K562 (cell line): ENCODE measurements around the gene MED13L. TPM values are rescaled to one million over a fixed set of nuclear protein-coding genes. Genes with fewer than 3 reads are reported as not detected.

Experiments used
- ATAC-seq: fragments of 200-7000 bp; cut with Tn5 transposase; 3 replicates; pipeline ENCODE4 v1.9.1; 2020; ENCODE audit warnings: moderate library complexity
- BruUV-seq: library from RNA; stranded (reverse); fragments of 400-500 nt; replicated peaks from 2 replicates; lab custom pipeline; 2021; lab: Mats Ljungman, UMichigan
- CTCF ChIA-PET: fragments of 300-600 bp; formaldehyde crosslinking; extraction: SDS; loops from one replicate; lab custom pipeline; 2021; ENCODE audit warnings: low intra/inter-chr PET ratio; lab: Yijun Ruan, JAX
- POLR2A ChIA-PET: fragments of 300-600, 350-650 bp; sonication (Branson Sonifier 250); formaldehyde crosslinking; extraction: SDS; loops from one replicate; lab custom pipeline; 2021; ENCODE audit warnings: antibody characterized with exemption, inconsistent platforms; lab: Yijun Ruan, JAX
- DNase-seq, 4 experiments: peaks; one replicate each; pipeline versions ENCODE4 v3.0.0 to v3.0.0-alpha.2; 2011 to 2018; ENCODE audit warnings: low spot score in 3 of 4, mixed read lengths in 3 of 4; ENCODE audit errors: extremely low read depth in 1 of 4
- FAIRE-seq: peaks from 2 replicates; lab custom pipeline; 2011; peaks lifted over from hg19 to GRCh38; lab: Jason Lieb, UNC
- H2AFZ ChIP-seq: 2 replicates; pipeline ENCODE4 v1.6.0; 2011; ENCODE audit warnings: low read depth, low read length, control low read depth, inconsistent platforms
- H3K27ac ChIP-seq: fragments of 200-600 bp; 3 replicates; pipeline ENCODE4 v1.8.0; 2011; ENCODE audit warnings: low read depth, mild to moderate bottlenecking, control low read depth, inconsistent platforms, low read length, moderate library complexity, mixed read lengths; ENCODE audit errors: extremely low read depth
- H3K27me3 ChIP-seq, 2 experiments: fragments of 300-600 bp in 1 of 2; 2 replicates in 1 of 2; 3 replicates in 1 of 2; pipeline versions ENCODE4 v1.6.0 to v1.8.0; 2011; ENCODE audit warnings: inconsistent platforms in 2 of 2, low read length in 2 of 2, mild to moderate bottlenecking in 1 of 2, mixed read lengths in 1 of 2, moderate library complexity in 1 of 2; ENCODE audit not compliant: control insufficient read depth in 2 of 2, insufficient read depth in 2 of 2
- H3K36me3 ChIP-seq: fragments of 300-600 bp; 3 replicates; pipeline ENCODE4 v1.8.0; 2011; ENCODE audit warnings: mild to moderate bottlenecking, low read length, inconsistent platforms; ENCODE audit not compliant: control insufficient read depth, insufficient read depth
- H3K4me1 ChIP-seq, 2 experiments: fragments of 200-600 bp in 1 of 2; replicated peaks in 1 of 2; 2 replicates in 1 of 2; 3 replicates in 1 of 2; pipeline versions ENCODE4 v1.5.1 to v1.8.0; 2011; ENCODE audit warnings: inconsistent platforms in 2 of 2, low read length in 2 of 2, mild to moderate bottlenecking in 1 of 2, mixed read lengths in 1 of 2, moderate library complexity in 1 of 2; ENCODE audit not compliant: control insufficient read depth in 2 of 2, insufficient read depth in 2 of 2
- H3K4me2 ChIP-seq: 2 replicates; pipeline ENCODE4 v1.6.1; 2011; ENCODE audit warnings: low read length, control low read depth, inconsistent platforms, mixed read lengths; ENCODE audit not compliant: insufficient read depth
- H3K4me3 ChIP-seq: fragments of 200-600 bp; sonication (generic), shearing (Covaris generic); 2 replicates; pipeline ENCODE4 v1.5.1; 2016; ENCODE audit warnings: control low read depth, inconsistent platforms
- H3K79me2 ChIP-seq: fragments of 200-600 bp; 3 replicates; pipeline ENCODE4 v1.8.0; 2011; ENCODE audit warnings: low read length, inconsistent platforms; ENCODE audit not compliant: control insufficient read depth, insufficient read depth
- H3K9ac ChIP-seq, 2 experiments: 2 replicates each; pipeline versions ENCODE4 v1.6.0 to v1.6.1; 2011; ENCODE audit warnings: low read depth in 2 of 2, low read length in 2 of 2, control low read depth in 1 of 2, inconsistent platforms in 1 of 2, mild to moderate bottlenecking in 1 of 2, mixed read lengths in 1 of 2; ENCODE audit not compliant: insufficient read depth in 1 of 2
- H3K9me1 ChIP-seq: one replicate; pipeline ENCODE4 v1.6.0; 2011; ENCODE audit warnings: inconsistent platforms, mild to moderate bottlenecking, low read length, moderate library complexity; ENCODE audit not compliant: control insufficient read depth, insufficient read depth
- H3K9me3 ChIP-seq: replicated peaks from 2 replicates; pipeline ENCODE4 v1.5.1; 2011; ENCODE audit warnings: low read depth, low read length, inconsistent platforms; ENCODE audit not compliant: control insufficient read depth, insufficient read depth
- H4K20me1 ChIP-seq: replicated peaks from 2 replicates; pipeline ENCODE4 v1.6.1; 2011; ENCODE audit warnings: low read length, inconsistent platforms, mixed read lengths; ENCODE audit not compliant: control insufficient read depth, insufficient read depth
- EWSR1 ChIP-seq: fragments of 450-650 bp; IDR thresholded peaks from 2 replicates; pipeline ENCODE4 v1.6.1; 2018; ENCODE audit warnings: borderline replicate concordance, mild to moderate bottlenecking, low read depth, moderate library complexity; ENCODE audit not compliant: partially characterized antibody
- FOXA3 ChIP-seq, 2 experiments: fragments of 450-650 bp in 1 of 2; sonication (generic) in 1 of 2; formaldehyde crosslinking; IDR thresholded peaks in 1 of 2; conservative IDR thresholded peaks in 1 of 2; 2 replicates each; pipeline versions ENCODE4 v1.4.0 to v1.8.0; 2020 to 2022; ENCODE audit warnings: mild to moderate bottlenecking in 2 of 2, missing genetic modification reagents in 1 of 2
- POLR2AphosphoS5 ChIP-seq: IDR thresholded peaks from 2 replicates; pipeline ENCODE4 v1.6.1; 2011; ENCODE audit warnings: mild to moderate bottlenecking, low read depth, low read length, moderate library complexity; ENCODE audit not compliant: control insufficient read depth, insufficient read depth
- WHSC1 ChIP-seq: IDR thresholded peaks from one replicate; pipeline ENCODE4 v1.6.1; 2012; ENCODE audit warnings: low read length, control low read depth, inconsistent platforms
- ZNF224 ChIP-seq: sonication (generic); formaldehyde crosslinking; IDR thresholded peaks from 2 replicates; pipeline ENCODE4 v1.8.0; 2022; ENCODE audit warnings: mild to moderate bottlenecking, missing genetic modification reagents
- WGBS: fragments of 100-300 bp; shearing (Covaris generic); methylation state at CpG from one replicate; pipeline ENCODE4 v1.1.6; 2016; ENCODE audit warnings: low coverage, mixed read lengths; ENCODE audit not compliant: insufficient coverage; ENCODE audit errors: missing lambda C conversion rate; 5-methylcytosine and 5-hydroxymethylcytosine counted together
- in situ Hi-C: fragments of 300-500 bp; cut with MboI; formaldehyde crosslinking; loops from 4 replicates; pipeline ENCODE4 v1.15.0; 2018; ENCODE audit warnings: inconsistent platforms, mixed read lengths
- intact Hi-C: fragments of 100-400 bp; cut with micrococcal nuclease; formaldehyde crosslinking; loops from 2 replicates; pipeline ENCODE4 v1.14.2; 2022
- polyA plus RNA-seq, 8 experiments: library from polyadenylated mRNA; depleted of rRNA in 4 of 8; stranded (reverse) in 5 of 8; unstranded in 3 of 8; fragments of >200 nt; fragmentation: Nextera tagmentation in 2 of 8; fragmentation: Illumina TruSeq in 1 of 8; extraction: Ambion mirVana in 2 of 8; extraction: Trizol in 1 of 8; gene quantifications; 2 replicates each; pipeline versions ENCODE4 v1.2.1 to v1.2.3, GENCODE V29; 2011 to 2014; ENCODE audit warnings: inconsistent platforms in 1 of 8, missing spikeins in 1 of 8
- total RNA-seq, 7 experiments: library from RNA; depleted of rRNA in 6 of 7; stranded (reverse); fragments of >200 nt in 6 of 7; fragmentation: Illumina TruSeq in 2 of 7; extraction: Trizol in 2 of 7; gene quantifications; 2 replicates each; pipeline versions ENCODE4 v1.2.1 to v1.2.3, GENCODE V29; 2011 to 2021; ENCODE audit warnings: low replicate concordance in 1 of 7
- TF ChIP-seq, protein P1 (sequence below): IDR thresholded peaks from 2 replicates; pipeline ENCODE4 v1.6.1; 2014; ENCODE audit warnings: antibody characterized with exemption
- TF ChIP-seq, protein P2 (sequence below), 2 experiments: fragments of 450-650 bp in 1 of 2; sonication (generic) in 1 of 2; formaldehyde crosslinking in 1 of 2; IDR thresholded peaks; 2 replicates each; pipeline versions ENCODE4 v1.7.1 to v1.9.0; 2016 to 2022; ENCODE audit warnings: inconsistent platforms in 1 of 2, mild to moderate bottlenecking in 1 of 2, missing genetic modification reagents in 1 of 2

MED13L gene
- total and polyA plus RNA-seq, 9 of the 15 experiments (the other 6 are each of a cell fraction or from before 2014, with no cell fraction given), result 13.4 to 90.3 (median 36.9) TPM

DNA sequence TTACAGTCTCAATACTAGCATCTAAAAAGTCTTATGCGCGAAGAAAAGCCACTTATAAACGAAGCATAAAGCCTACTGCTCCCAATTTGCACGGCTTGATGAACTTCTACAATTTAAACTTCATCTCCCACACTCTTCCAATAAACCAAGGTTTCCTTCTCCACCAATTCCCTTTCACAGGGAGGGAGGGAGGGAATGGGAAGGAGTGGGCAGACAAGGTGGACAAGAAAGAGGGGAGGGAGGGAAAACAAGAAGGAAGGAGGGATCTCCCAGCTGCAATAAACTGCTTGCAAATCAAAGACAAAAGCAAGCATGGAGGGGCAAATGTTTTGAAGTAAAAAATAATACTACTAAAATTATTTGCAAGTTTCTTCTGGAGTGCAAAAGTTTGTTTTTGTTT lies 64.5 kb downstream of the MED13L start:
- H3K9me1 ChIP-seq, result peaks cover 2% of the 10 kb centered on the region
- no TSS peak for BruUV-seq
- 68% methylated on average over 4 of the region's 4 CpGs for WGBS
- intact Hi-C loops, result no loop called here
- TF ChIP-seq, protein P1, sequence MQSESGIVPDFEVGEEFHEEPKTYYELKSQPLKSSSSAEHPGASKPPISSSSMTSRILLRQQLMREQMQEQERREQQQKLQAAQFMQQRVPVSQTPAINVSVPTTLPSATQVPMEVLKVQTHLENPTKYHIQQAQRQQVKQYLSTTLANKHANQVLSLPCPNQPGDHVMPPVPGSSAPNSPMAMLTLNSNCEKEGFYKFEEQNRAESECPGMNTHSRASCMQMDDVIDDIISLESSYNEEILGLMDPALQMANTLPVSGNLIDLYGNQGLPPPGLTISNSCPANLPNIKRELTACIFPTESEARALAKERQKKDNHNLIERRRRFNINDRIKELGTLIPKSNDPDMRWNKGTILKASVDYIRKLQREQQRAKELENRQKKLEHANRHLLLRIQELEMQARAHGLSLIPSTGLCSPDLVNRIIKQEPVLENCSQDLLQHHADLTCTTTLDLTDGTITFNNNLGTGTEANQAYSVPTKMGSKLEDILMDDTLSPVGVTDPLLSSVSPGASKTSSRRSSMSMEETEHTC, result no peak
- no peak for TF ChIP-seq WHSC1
- TF ChIP-seq EWSR1, result no peak
- TF ChIP-seq FOXA3 (CRISPR knock-in tag; conservative IDR thresholded peaks at IDR 0.05 in 1 of 2, IDR thresholded peaks at IDR 0.05 in 1 of 2), result no peak
- no peak for TF ChIP-seq ZNF224 (CRISPR knock-in tag)
- TF ChIP-seq, protein P2, sequence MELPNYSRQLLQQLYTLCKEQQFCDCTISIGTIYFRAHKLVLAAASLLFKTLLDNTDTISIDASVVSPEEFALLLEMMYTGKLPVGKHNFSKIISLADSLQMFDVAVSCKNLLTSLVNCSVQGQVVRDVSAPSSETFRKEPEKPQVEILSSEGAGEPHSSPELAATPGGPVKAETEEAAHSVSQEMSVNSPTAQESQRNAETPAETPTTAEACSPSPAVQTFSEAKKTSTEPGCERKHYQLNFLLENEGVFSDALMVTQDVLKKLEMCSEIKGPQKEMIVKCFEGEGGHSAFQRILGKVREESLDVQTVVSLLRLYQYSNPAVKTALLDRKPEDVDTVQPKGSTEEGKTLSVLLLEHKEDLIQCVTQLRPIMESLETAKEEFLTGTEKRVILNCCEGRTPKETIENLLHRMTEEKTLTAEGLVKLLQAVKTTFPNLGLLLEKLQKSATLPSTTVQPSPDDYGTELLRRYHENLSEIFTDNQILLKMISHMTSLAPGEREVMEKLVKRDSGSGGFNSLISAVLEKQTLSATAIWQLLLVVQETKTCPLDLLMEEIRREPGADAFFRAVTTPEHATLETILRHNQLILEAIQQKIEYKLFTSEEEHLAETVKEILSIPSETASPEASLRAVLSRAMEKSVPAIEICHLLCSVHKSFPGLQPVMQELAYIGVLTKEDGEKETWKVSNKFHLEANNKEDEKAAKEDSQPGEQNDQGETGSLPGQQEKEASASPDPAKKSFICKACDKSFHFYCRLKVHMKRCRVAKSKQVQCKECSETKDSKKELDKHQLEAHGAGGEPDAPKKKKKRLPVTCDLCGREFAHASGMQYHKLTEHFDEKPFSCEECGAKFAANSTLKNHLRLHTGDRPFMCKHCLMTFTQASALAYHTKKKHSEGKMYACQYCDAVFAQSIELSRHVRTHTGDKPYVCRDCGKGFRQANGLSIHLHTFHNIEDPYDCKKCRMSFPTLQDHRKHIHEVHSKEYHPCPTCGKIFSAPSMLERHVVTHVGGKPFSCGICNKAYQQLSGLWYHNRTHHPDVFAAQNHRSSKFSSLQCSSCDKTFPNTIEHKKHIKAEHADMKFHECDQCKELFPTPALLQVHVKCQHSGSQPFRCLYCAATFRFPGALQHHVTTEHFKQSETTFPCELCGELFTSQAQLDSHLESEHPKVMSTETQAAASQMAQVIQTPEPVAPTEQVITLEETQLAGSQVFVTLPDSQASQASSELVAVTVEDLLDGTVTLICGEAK (IDR thresholded peaks at IDR 0.05), result no peak
- TF ChIP-seq, protein P2 (CRISPR knock-in tag; IDR thresholded peaks at IDR 0.05), result no peak
- TF ChIP-seq POLR2AphosphoS5, result no peak
- H3K79me2 ChIP-seq, result peaks cover 98% of the 10 kb centered on the region
- H2AFZ ChIP-seq, result no peak overlapping the region
- ChIA-PET POLR2A (interaction anchor here (1.4 to 1.5 kb wide), 2 partner anchors 13 to 15 kb away, joined by 3 to 6 read pairs; no protein-coding TSS in a partner anchor), CTCF (no interaction called here)
- H3K36me3 ChIP-seq, result no peaks in the 10 kb centered on the region
- H4K20me1 ChIP-seq, result peaks cover 34% of the 10 kb centered on the region
- no peaks in the 10 kb centered on the region for H3K27me3 ChIP-seq
- DNase-seq (no peak), FAIRE-seq (no peak), ATAC-seq (no peak)
- no peak overlapping the region for H3K4me3 ChIP-seq
- no peak overlapping the region for H3K27ac ChIP-seq
- peaks cover 2 to 28% of the 10 kb centered on the region in 2 experiments; a peak in 4 of 5 replicates for H3K4me1 ChIP-seq
- H3K4me2 ChIP-seq, result no peak overlapping the region
- no peaks in the 10 kb centered on the region for H3K9me3 ChIP-seq
- in situ Hi-C loops, result no loop called here
- H3K9ac ChIP-seq, result no peak overlapping the region
